Measurements from ENCODE around the gene SIDT1.

- TF ChIP-seq, protein P1, sequence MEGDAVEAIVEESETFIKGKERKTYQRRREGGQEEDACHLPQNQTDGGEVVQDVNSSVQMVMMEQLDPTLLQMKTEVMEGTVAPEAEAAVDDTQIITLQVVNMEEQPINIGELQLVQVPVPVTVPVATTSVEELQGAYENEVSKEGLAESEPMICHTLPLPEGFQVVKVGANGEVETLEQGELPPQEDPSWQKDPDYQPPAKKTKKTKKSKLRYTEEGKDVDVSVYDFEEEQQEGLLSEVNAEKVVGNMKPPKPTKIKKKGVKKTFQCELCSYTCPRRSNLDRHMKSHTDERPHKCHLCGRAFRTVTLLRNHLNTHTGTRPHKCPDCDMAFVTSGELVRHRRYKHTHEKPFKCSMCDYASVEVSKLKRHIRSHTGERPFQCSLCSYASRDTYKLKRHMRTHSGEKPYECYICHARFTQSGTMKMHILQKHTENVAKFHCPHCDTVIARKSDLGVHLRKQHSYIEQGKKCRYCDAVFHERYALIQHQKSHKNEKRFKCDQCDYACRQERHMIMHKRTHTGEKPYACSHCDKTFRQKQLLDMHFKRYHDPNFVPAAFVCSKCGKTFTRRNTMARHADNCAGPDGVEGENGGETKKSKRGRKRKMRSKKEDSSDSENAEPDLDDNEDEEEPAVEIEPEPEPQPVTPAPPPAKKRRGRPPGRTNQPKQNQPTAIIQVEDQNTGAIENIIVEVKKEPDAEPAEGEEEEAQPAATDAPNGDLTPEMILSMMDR (IDR thresholded peaks at IDR 0.05): no peak
- TF ChIP-seq EZH2phosphoT487 (IDR thresholded peaks at IDR 0.05) (no peak), EZH2 (IDR thresholded peaks at IDR 0.05) (no peak)
These were observed 47.2 kb upstream of the SIDT1 start for GRCh38 chr3:113485161-113485609.

Data from neural progenitor cell (in vitro differentiated cells).